Ectodermal cell (in vitro differentiated cells): Measurements from ENCODE around the gene ITGAL.

Source experiments
- H3K27ac ChIP-seq: 2 replicates; pipeline ENCODE4 v1.7.0; 2013; ENCODE audit warnings: mild to moderate bottlenecking, low read depth, low read length; ENCODE audit not compliant: insufficient read depth, poor library complexity, severe bottlenecking
- H3K27me3 ChIP-seq: 2 replicates; pipeline ENCODE4 v1.7.0; 2013; ENCODE audit warnings: mild to moderate bottlenecking, low read length; ENCODE audit not compliant: insufficient read depth, control insufficient read depth, poor library complexity, severe bottlenecking
- H3K36me3 ChIP-seq: one replicate; pipeline ENCODE4 v1.7.0; 2013; ENCODE audit warnings: low read length; ENCODE audit not compliant: control insufficient read depth, insufficient read depth
- H3K4me1 ChIP-seq: one replicate; pipeline ENCODE4 v1.7.0; 2013; ENCODE audit warnings: low read length; ENCODE audit not compliant: control insufficient read depth, insufficient read depth
- H3K4me3 ChIP-seq: 2 replicates; pipeline ENCODE4 v1.7.0; 2013; ENCODE audit warnings: low read depth, low read length, control low read depth; ENCODE audit not compliant: insufficient read depth
- H3K9me3 ChIP-seq: 2 replicates; pipeline ENCODE4 v1.7.0; 2013; ENCODE audit warnings: mild to moderate bottlenecking, low read length, moderate library complexity; ENCODE audit not compliant: control insufficient read depth
- WGBS, 2 experiments: methylation state at CpG; one replicate each; pipeline ENCODE4 v1.1.7; 2013; ENCODE audit warnings: missing lambda C conversion rate in 2 of 2; 5-methylcytosine and 5-hydroxymethylcytosine counted together

ITGAL gene

DNA sequence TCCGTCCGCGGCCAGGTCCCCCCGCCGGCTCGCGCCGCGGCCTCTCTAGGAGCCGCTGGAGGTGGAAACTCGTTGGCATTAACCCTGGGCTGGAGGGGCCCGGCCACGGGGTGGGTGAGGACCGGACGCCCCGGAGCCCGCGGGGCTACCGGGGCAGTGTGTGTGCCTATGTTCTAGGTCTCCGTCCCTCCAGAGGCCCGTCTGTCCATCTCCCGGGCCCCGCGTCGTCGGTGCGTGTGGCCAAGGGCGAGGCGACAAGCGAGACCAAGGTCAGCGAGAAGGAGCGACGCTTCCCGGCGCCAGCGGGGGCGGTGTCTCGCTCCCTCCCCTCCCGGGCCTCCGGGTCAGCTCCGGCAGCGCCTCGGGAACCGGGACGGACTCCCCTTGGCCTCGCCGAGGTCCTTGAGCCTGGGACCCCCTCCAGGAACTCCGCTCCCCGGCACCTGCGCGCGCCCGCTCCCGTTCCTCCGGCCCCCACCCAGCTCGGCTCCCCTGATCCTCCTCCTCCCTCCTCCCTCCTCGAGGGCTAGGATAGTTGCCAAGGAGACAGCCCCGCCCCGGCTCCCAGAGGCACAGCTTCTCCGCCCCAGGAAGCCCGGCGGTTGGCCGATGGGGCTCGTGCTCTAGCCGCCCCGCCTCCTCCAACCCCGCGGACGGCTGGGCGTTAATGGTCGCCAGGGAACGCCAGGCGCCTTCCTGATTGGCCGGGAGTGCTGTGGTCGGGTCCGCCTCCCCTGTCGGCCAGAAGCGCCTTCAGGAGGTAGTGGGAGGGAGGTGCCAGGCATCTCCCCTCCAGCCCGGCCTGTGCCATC, 54.5 kb downstream of the ITGAL start:
- Histone ChIP-seq H3K4me1 (peaks cover 6% of the 10 kb centered on the region), H3K9me3 (no peaks in the 10 kb centered on the region), H3K36me3 (peaks cover under 1% of the 10 kb centered on the region), H3K27me3 (no peaks in the 10 kb centered on the region), H3K27ac (peak overlapping the region; percentile 85), H3K4me3 (peak overlapping the region; percentile 83)
- 0% methylated on average over 79 of the region's 79 CpGs for WGBS, 2 experiments

DNA sequence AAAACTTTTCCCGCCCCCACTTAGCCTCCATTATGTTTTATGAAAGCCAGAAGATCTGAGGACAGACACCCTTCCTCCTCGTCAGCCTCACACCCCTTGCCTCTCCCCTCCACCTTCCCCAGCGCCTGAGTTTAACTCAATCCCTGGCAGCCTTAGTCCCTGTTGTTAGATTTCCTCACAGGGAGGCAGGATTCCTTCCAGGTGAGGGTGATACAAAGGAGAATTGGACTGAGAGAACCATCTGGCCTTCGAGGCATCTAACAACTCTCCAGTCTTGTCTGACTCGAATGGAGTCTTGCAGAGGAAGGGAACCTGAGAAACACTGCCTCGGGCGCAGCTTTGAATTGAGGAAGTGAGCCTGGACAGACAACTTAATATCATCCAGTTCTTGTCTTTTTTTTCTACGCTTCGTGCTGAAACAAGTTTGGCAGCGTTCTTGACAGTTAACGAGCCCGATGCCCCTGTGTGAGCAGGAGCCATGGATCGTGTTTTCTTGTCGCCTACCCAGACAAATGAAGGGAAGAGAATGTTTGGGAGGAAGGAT, 55.2 kb downstream of the ITGAL start:
- 56 to 59% methylated on average over 14 of the region's 14 CpGs for WGBS, 2 experiments
- Histone ChIP-seq H3K36me3 (peaks cover 7% of the 10 kb centered on the region), H3K4me3 (peak overlapping the region; percentile 83), H3K9me3 (no peaks in the 10 kb centered on the region), H3K27me3 (no peaks in the 10 kb centered on the region), H3K27ac (peak overlapping the region; percentile 60), H3K4me1 (peaks cover 6% of the 10 kb centered on the region)

DNA sequence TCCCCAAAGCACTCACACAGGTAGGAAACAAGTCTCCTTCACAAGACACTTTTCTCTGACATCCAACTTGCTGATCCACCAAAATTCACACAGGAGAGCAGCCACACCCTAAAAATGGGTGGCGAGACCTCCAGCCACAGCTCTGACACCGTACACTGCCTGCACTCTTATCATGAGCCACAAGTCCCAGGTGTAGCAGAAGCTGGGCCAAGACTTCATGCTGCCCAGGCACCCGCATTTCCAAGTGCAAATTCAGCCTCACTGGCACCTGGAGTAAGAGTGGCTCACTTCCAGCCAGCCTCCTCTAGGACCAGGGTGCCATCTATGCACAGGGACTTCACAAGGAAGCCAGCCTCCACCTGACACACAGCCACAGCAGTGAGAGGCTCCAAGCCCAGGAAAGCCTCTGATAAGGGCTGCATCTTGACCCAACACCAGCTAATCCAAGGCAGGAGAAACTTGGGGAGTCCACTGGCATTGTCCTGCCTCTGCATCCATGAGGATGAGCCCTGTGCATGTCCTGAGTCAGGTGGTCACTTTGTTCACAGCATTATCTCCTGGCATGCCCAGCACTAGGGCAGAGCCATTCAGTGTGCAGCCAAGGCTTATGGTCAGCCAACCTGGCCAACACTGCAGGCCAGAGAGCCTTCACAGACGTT, 56.4 kb downstream of the ITGAL start:
- peaks cover 7% of the 10 kb centered on the region for H3K36me3 ChIP-seq
- H3K9me3 ChIP-seq: no peaks in the 10 kb centered on the region
- H3K27ac ChIP-seq: no peak overlapping the region
- 89 to 93% methylated on average over 4 of the region's 4 CpGs for WGBS, 2 experiments
- no peak overlapping the region for H3K4me3 ChIP-seq
- no peaks in the 10 kb centered on the region for H3K27me3 ChIP-seq
- H3K4me1 ChIP-seq: peaks cover 6% of the 10 kb centered on the region

DNA sequence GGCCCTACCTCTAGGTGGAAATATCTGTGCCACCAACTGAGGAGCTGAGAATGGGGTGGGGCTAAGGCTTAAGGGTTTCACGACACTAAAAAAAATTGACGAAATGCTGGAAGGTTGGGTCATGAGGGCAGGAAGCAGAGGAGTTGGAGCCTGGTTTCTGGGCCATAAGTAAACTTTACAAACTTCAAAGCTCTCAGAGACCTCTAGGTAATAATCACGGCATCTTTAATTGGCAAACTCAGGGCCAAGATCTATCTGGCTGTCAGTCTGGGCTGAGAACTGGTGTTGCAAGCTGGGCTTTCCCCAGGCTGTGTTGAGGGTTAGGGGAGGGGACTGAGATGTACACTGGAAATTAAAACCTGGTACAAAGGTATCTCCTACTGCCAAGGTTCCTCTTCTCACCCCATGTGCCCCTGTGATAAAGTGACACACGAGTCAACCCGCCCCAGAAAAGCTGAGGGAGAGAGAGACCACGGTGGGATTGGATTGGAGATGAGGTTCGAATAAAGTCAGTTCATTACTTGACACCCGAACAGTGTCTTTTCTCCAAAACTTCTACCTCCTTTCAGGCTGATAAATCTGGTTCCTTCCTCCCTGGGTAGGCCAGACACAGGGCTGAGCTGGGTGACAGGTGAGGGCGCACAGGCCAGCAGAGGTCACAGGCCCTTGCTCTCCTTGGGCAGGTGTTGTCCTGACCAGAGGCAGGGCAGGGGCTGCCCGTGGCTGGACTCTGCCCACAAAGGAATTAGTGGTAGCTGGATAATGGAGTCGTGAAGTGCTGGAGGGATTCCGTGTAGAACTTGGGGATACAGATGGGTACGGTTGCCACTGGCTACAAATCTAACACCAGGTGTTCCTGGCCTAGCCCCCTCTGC, 57.9 kb downstream of the ITGAL start:
- H3K9me3 ChIP-seq: no peaks in the 10 kb centered on the region
- no peak overlapping the region for H3K27ac ChIP-seq
- 93 to 94% methylated on average over 13 of the region's 13 CpGs for WGBS, 2 experiments
- H3K36me3 ChIP-seq: peaks cover 7% of the 10 kb centered on the region
- peaks cover 6% of the 10 kb centered on the region for H3K4me1 ChIP-seq
- H3K4me3 ChIP-seq: no peak overlapping the region
- no peaks in the 10 kb centered on the region for H3K27me3 ChIP-seq

DNA sequence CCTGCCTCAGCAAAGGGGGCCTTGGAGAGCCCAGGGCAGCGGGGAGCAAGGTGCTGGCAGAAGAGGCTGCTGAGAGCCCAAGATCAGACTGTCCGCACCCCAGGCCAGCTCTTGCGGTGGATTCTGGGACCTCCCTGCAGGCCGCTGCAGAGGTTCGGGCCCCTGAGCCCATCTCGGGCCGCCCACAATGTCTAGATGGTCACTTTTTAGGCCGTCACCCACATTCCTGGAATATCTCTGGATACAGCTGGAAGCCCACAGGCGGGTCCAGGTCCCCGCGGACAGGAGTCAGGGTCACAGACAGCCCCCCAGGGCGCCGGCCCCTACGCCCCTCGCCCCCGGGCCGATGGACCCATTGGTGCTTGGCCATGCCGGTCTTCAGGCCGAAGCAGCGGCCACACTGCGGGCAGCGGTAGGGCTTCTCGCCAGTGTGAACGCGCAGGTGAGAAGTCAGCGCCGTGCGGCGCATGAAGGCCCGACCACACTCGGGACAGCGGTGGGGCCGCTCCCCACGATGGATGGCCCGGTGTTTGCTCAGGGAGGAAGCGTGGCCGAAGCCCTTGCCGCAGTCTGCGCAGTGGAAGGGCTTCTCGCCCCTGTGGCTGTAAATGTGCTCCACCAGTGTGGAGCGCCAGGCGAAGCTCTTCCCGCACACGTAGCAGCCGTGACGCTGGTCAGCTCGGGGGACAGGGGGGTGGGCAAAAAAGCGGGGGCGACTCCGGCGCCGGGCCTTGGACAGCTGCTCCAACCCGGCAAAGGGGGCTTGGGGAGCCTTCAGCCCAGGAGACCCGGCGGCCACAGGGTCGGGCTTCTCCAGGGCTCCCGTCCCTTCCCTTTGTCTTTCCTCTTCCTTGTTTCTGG, 60.0 kb downstream of the ITGAL start:
- Histone ChIP-seq H3K27me3 (no peaks in the 10 kb centered on the region), H3K4me3 (no peak overlapping the region), H3K4me1 (peaks cover 13% of the 10 kb centered on the region), H3K36me3 (peaks cover 7% of the 10 kb centered on the region), H3K9me3 (no peaks in the 10 kb centered on the region), H3K27ac (no peak overlapping the region)
- 96 to 97% methylated on average over 57 of the region's 57 CpGs for WGBS, 2 experiments

DNA sequence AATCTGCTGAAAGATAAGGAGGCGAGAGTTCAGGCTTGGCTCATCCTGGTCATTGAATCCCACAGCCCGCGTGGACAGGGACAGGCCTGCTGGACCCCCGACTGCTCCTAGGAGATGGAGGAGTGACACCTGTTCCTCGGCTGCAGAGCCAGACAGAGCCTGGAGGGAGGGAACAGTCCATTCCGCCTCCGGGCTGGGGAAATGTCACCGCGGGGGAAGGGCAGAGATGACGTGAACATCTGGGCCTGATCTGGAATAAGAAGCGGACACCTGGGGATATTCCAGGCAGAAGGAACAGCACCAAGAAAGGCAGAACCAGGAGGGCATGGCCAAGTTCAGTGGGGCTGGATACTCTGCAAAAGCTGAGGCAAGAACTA, 60.6 kb downstream of the ITGAL start:
- no peak overlapping the region for H3K27ac ChIP-seq
- H3K36me3 ChIP-seq: peaks cover 7% of the 10 kb centered on the region
- no peaks in the 10 kb centered on the region for H3K9me3 ChIP-seq
- H3K27me3 ChIP-seq: no peaks in the 10 kb centered on the region
- 88 to 90% methylated on average over 11 of the region's 11 CpGs for WGBS, 2 experiments
- H3K4me1 ChIP-seq: peaks cover 7% of the 10 kb centered on the region
- no peak overlapping the region for H3K4me3 ChIP-seq

DNA sequence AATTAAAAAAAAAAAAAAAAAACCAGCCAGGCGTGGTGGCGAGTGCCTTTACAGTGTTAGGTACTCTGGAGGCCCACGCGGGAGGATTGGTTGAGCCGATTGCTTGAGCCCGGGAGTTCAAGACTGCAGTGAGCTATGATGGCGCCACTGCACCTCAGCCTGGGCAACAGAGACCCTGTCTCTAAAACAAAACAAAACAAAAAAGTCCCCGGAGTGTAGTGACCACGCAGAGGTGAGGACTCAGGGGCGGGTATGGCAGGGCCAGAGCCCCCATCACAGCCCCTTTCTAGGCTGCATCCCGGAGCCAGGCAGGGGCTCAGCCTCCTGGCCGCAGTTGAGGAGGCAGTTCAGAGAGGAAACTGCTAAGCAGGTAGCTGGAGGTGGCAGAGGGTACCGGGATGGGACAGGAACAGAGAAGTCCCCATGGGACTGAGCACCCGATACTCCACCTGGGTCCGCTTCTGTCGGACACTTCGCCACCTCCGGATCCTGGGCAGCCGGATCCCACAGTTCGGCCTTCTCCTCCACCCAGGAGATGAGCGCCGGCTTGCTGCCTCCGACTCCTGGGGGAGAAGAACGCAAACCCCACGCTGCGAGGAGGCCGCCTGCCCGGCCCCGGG, 61.3 kb downstream of the ITGAL start:
- WGBS, 2 experiments: 28 to 30% methylated on average over 29 of the region's 29 CpGs
- H3K36me3 ChIP-seq: peaks cover 7% of the 10 kb centered on the region

DNA sequence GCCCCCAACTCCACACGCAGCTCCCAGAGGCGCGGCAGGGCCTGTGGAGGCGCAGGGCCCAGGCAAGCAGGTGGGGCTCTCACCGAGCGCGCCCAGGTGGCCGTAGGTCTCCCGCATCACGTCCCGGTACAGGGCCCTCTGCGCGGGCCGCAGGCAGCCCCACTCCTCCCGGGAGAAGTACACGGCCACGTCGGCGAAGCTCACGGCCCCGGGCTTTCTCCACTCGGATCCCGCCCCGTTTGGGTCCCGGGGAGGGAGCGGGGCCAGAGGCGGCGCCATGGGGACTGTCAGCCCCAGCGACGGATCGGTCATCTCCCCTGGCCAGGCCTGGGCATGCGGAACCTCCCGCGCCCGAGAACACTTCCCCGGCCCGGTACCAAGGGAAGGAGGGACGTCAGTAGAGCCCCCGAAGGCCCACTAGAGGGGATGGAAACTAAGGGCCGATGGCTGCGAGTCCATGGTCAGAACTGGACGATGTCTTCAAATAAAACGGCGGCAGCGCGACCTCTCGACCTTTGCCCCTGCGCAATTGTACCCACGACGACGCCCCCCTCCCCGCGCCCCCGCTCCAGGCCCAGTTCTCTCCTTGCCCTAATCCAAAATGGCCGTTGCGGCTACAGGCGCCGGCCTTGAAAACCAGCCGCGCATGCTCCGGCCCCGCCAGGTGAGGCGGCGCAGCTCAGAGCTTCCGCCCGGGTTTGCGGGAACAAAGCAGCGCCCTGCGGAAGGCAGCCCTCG, 62.0 kb downstream of the ITGAL start, which contains the start of gene ZNF747:
Gene ZNF747 (minus strand): TSS at position 491 of the 738 bp plus-strand sequence. CDS start 179 bp downstream, at position 312.
- H3K9me3 ChIP-seq: no peaks in the 10 kb centered on the region
- peaks cover 7% of the 10 kb centered on the region for H3K36me3 ChIP-seq
- peak within 1 kb of the TSS; percentile 76 for H3K27ac ChIP-seq
- H3K4me3 ChIP-seq: peak within 1 kb of the TSS; percentile 85
- 0% methylated on average over 70 of the region's 70 CpGs for WGBS, 2 experiments
- no peaks in the 10 kb centered on the region for H3K27me3 ChIP-seq
- peaks cover 7% of the 10 kb centered on the region for H3K4me1 ChIP-seq

More for the DNA sequence above, 61.3 kb downstream of the ITGAL start:
- H3K4me1 ChIP-seq: peaks cover 7% of the 10 kb centered on the region
- peak overlapping the region; percentile 50 for H3K27ac ChIP-seq
- no peaks in the 10 kb centered on the region for H3K9me3 ChIP-seq
- peak overlapping the region; percentile 85 for H3K4me3 ChIP-seq
- no peaks in the 10 kb centered on the region for H3K27me3 ChIP-seq
